ENCODE results near the gene CRIM1. TPM values are rescaled to one million over a fixed set of nuclear protein-coding genes. Genes with fewer than 3 reads are reported as not detected.
"Not testable (repeated sequence)": the region's sequence is repeated elsewhere in the genome, so short reads cannot be mapped to it uniquely, and the experiment has no call there.

The CRIM1 gene
- total and polyA plus RNA-seq, 2 of the 8 experiments (the other 6 are each of a cell fraction or from before 2014, with no cell fraction given) = 9.4 to 28.4 TPM

DNA sequence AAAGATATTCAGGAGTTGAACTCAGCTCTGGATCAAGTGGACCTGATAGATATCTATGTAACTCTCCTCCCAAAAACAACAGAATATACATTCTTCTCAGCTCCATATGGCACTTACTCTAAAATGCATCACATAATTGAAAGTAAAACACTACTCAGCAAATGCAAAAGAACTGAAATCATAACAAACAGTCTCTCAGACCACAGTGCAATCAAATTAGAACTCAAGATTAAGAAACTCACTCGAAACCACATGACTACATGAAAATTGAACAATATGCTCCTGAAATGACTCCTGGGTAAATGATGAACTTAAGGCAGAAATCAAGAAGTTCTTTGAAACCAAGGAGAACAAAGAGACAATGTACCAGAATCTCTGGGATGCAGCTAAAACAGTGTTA lies 45.1 kb upstream of the CRIM1 start:
- H2AFZ ChIP-seq (ENCODE audit: low read length); H3K27me3 ChIP-seq (replicated peaks in 1 of 4; ENCODE audit: control insufficient read depth in 3 of 4, extremely low read depth in 1 of 4, insufficient read depth in 3 of 4, low read length in 3 of 4); H2BK15ac ChIP-seq (ENCODE audit: low read length); H3K79me2 ChIP-seq (ENCODE audit: control insufficient read depth in 1 of 2, insufficient read depth in 2 of 2, low read length in 2 of 2); H3K9me3 ChIP-seq (ENCODE audit: insufficient read depth in 2 of 2, low read depth in 1 of 2, low read length in 1 of 2); H2BK120ac ChIP-seq (replicated peaks; ENCODE audit: low read depth, low read length); H2BK5ac ChIP-seq (ENCODE audit: low read depth, low read length); H3K4me2 ChIP-seq (ENCODE audit: insufficient read depth in 1 of 2, low read depth in 2 of 2, low read length in 2 of 2); H3K23ac ChIP-seq (ENCODE audit: insufficient read length); H2BK20ac ChIP-seq (ENCODE audit: low read length); H4K91ac ChIP-seq (replicated peaks; ENCODE audit: insufficient read length, low read length); H3K18ac ChIP-seq (ENCODE audit: extremely low read depth, low read length); POLR2A ChIA-PET (ENCODE audit: partially characterized antibody); H2AK5ac ChIP-seq (ENCODE audit: low read depth, low read length); H2BK12ac ChIP-seq (ENCODE audit: low read depth, low read length); FAIRE-seq; H4K8ac ChIP-seq (ENCODE audit: extremely low read depth, insufficient read depth, low read length); H4K5ac ChIP-seq (ENCODE audit: insufficient read length, low read depth, low read length); H3K27ac ChIP-seq (ENCODE audit: low read depth, low read length); H3K56ac ChIP-seq (replicated peaks; ENCODE audit: insufficient read length, low read depth, low read length); H4K20me1 ChIP-seq (replicated peaks in 1 of 2; ENCODE audit: control insufficient read depth in 1 of 2, insufficient read depth in 2 of 2, low read length in 2 of 2); H3K4me3 ChIP-seq (ENCODE audit: extremely low read depth in 1 of 4, insufficient read depth in 2 of 4, low read depth in 3 of 4, low read length in 4 of 4); H3K36me3 ChIP-seq (ENCODE audit: control insufficient read depth in 2 of 4, insufficient read depth in 4 of 4, low read length in 3 of 4); H3K4me1 ChIP-seq (replicated peaks in 1 of 4; ENCODE audit: control insufficient read depth in 3 of 4, insufficient read depth in 4 of 4, low read length in 3 of 4); H3K9ac ChIP-seq (replicated peaks in 1 of 4; ENCODE audit: extremely low read depth in 1 of 4, low read depth in 3 of 4, low read length in 3 of 4); DNase-seq (ENCODE audit: low read depth in 1 of 2, low spot score in 2 of 2); H3K14ac ChIP-seq (ENCODE audit: insufficient read length); H3K4ac ChIP-seq (replicated peaks; ENCODE audit: insufficient read length, low read depth, low read length); H3K23me2 ChIP-seq (ENCODE audit: low read depth, low read length); H3K79me1 ChIP-seq (ENCODE audit: low read depth, low read length): not testable (repeated sequence)
- 95% methylated on average over 1 of the region's 1 CpG; no CpG with 5 or more reads in 1 of the 2 experiments for WGBS, 2 experiments (ENCODE audit: extremely low coverage in 1 of 2, insufficient coverage in 1 of 2, insufficient read length in 1 of 2, insufficient replicate concordance in 2 of 2, low coverage in 1 of 2, low lambda C conversion rate in 2 of 2, missing lambda C conversion rate in 1 of 2)
- CTCF ChIA-PET (ENCODE audit: partially characterized antibody) = interaction anchor here (0.6 to 1.4 kb wide), 3 partner anchors 11 to 42 kb away, joined by 3 read pairs; no protein-coding TSS in a partner anchor
